ENCODE measurements around the gene MRM3. TPM values are rescaled to one million over a fixed set of nuclear protein-coding genes. Genes with fewer than 3 reads are reported as not detected.

MRM3 gene
- total and polyA plus RNA-seq, 2 of the 4 experiments (the other 2 are of a cell fraction) = 9.0 to 15.2 TPM

DNA sequence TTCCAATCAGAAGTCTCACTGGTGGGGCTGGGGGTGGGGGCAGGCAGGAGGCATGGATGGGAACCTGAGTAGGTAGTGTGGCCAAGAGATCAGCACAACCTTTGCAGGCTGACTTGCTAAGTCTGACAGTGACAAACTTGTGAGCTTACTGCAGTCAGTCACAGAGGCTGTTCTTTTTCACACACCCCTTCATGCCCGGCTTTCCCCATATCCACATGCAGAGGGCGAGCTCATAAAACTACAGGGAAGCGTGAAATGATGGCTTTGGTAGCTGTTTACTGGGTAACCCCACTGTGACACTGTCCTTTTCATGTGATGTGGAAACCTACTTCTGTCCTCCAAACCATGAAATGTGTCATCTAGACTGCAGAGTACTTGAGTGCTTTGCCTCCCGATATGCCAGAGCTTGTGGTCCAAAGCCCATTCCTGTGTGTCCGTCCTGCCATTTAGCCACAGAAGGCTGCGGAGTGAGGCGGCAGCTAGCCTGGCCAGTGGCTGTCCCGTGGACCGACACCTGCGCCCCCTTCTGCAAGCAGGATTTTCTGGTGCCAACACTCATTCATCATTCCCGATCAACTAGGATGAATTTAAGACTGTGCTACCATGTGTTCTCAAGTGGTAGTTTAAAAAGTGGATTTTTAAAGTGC, 39.9 kb upstream of the MRM3 start:
- no peaks in the 10 kb centered on the region for H3K27me3 ChIP-seq (ENCODE audit: control insufficient read depth, insufficient read depth, low read length)
- intact Hi-C loops (cut with micrococcal nuclease) = no loop called here

More for the DNA sequence above, 39.9 kb upstream of the MRM3 start:
- WGBS, 2 experiments (ENCODE audit: extremely low coverage in 2 of 2, insufficient read length in 1 of 2) = 73% methylated on average over 2 of the region's 11 CpGs; no CpG with 5 or more reads in 1 of the 2 experiments
- dilution Hi-C loops (cut with HindIII; ENCODE audit: low sequenced_read_pairs, unreplicated experiment) (no loop called here), in situ Hi-C loops (cut with MboI; ENCODE audit: low sequenced_read_pairs) (no loop called here)
- Histone ChIP-seq H4K5ac (ENCODE audit: low read depth, low read length) (no peak overlapping the region), H3K9ac (ENCODE audit: low read depth, low read length) (no peak overlapping the region), H3K14ac (replicated peaks; ENCODE audit: low read depth, low read length) (no peak overlapping the region), H3K9me3 (ENCODE audit: control insufficient read depth, insufficient read depth, low read length) (no peaks in the 10 kb centered on the region), H3K4me3 (ENCODE audit: insufficient read depth, low read depth, low read length) (no peak overlapping the region), H3K4ac (ENCODE audit: low read depth, low read length) (no peak overlapping the region), H2AK5ac (ENCODE audit: low read depth, low read length) (no peak overlapping the region), H2BK5ac (ENCODE audit: low read depth, low read length, poor library complexity, severe bottlenecking) (no peak overlapping the region), H2AFZ (replicated peaks; ENCODE audit: low read length, poor library complexity) (no peak overlapping the region), H3K36me3 (ENCODE audit: control insufficient read depth, insufficient read depth, low read length) (peaks cover 68% of the 10 kb centered on the region), H4K8ac (ENCODE audit: low read depth in 2 of 2, low read length in 2 of 2) (no peak overlapping the region), H2BK120ac (ENCODE audit: low read depth, low read length) (no peak overlapping the region), H2BK15ac (ENCODE audit: low read depth, low read length) (no peak overlapping the region), H3K79me1 (ENCODE audit: low read depth in 1 of 2, low read length in 2 of 2) (peaks cover 21 to 88% of the 10 kb centered on the region in 2 experiments), H3K4me2 (ENCODE audit: low read depth, low read length) (no peak overlapping the region), H3K4me1 (ENCODE audit: control insufficient read depth, insufficient read depth, low read length) (no peaks in the 10 kb centered on the region), H3K56ac (ENCODE audit: extremely low read depth, insufficient read depth, low read length) (no peak overlapping the region), H3K9me1 (ENCODE audit: insufficient read depth, low read length) (peaks cover 8% of the 10 kb centered on the region), H3K18ac (ENCODE audit: low read depth, low read length) (no peak overlapping the region), H3K27ac (ENCODE audit: insufficient read depth, low read length) (no peak overlapping the region), H4K20me1 (ENCODE audit: insufficient read depth, low read length) (peaks cover 37% of the 10 kb centered on the region), H3K23ac (ENCODE audit: low read depth, low read length) (no peak overlapping the region), H2BK20ac (ENCODE audit: low read depth, low read length) (no peak overlapping the region), H4K91ac (ENCODE audit: insufficient read depth, low read depth, low read length) (no peak overlapping the region), H2AK9ac (replicated peaks; ENCODE audit: low read depth, low read length, poor library complexity) (no peak overlapping the region)
- ATAC-seq (ENCODE audit: low read depth) (no peak), DNase-seq (no peak)
- POLR2A ChIA-PET (ENCODE audit: unreplicated experiment) = no interaction called here
- CTCF ChIA-PET = no interaction called here
- TF ChIP-seq BHLHE40 (IDR thresholded peaks at IDR 0.05; ENCODE audit: low read depth, low read length) (no peak), RCOR1 (IDR thresholded peaks at IDR 0.05; ENCODE audit: insufficient replicate concordance, low read length) (no peak), MAZ (IDR thresholded peaks at IDR 0.05; ENCODE audit: borderline replicate concordance, low read depth, low read length) (no peak), SMC3 (IDR thresholded peaks at IDR 0.05; ENCODE audit: low read depth, low read length) (no peak), CHD1 (IDR thresholded peaks at IDR 0.05; ENCODE audit: low read depth, low read length) (no peak), NFE2L2 (IDR thresholded peaks at IDR 0.05; ENCODE audit: low read depth, low read length) (no peak), FOS (IDR thresholded peaks at IDR 0.05; ENCODE audit: low read depth, low read length) (no peak), POLR2A (IDR thresholded peaks at IDR 0.05; ENCODE audit: low read depth, low read length) (no peak), CEBPB (IDR thresholded peaks at IDR 0.05; ENCODE audit: low read depth, low read length) (no peak), RAD21 (IDR thresholded peaks at IDR 0.05; ENCODE audit: low read length) (no peak), MXI1 (IDR thresholded peaks at IDR 0.05; ENCODE audit: borderline replicate concordance, low read depth, low read length) (no peak), RFX5 (IDR thresholded peaks at IDR 0.05; ENCODE audit: low read depth, low read length) (no peak), MAFK (IDR thresholded peaks at IDR 0.05; ENCODE audit: low read depth, low read length) (no peak)
- TF ChIP-seq, protein P1, sequence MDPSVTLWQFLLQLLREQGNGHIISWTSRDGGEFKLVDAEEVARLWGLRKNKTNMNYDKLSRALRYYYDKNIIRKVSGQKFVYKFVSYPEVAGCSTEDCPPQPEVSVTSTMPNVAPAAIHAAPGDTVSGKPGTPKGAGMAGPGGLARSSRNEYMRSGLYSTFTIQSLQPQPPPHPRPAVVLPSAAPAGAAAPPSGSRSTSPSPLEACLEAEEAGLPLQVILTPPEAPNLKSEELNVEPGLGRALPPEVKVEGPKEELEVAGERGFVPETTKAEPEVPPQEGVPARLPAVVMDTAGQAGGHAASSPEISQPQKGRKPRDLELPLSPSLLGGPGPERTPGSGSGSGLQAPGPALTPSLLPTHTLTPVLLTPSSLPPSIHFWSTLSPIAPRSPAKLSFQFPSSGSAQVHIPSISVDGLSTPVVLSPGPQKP (IDR thresholded peaks at IDR 0.05; ENCODE audit: borderline replicate concordance, low read depth, low read length) = no peak
- TF ChIP-seq, protein P2, sequence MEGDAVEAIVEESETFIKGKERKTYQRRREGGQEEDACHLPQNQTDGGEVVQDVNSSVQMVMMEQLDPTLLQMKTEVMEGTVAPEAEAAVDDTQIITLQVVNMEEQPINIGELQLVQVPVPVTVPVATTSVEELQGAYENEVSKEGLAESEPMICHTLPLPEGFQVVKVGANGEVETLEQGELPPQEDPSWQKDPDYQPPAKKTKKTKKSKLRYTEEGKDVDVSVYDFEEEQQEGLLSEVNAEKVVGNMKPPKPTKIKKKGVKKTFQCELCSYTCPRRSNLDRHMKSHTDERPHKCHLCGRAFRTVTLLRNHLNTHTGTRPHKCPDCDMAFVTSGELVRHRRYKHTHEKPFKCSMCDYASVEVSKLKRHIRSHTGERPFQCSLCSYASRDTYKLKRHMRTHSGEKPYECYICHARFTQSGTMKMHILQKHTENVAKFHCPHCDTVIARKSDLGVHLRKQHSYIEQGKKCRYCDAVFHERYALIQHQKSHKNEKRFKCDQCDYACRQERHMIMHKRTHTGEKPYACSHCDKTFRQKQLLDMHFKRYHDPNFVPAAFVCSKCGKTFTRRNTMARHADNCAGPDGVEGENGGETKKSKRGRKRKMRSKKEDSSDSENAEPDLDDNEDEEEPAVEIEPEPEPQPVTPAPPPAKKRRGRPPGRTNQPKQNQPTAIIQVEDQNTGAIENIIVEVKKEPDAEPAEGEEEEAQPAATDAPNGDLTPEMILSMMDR (conservative IDR thresholded peaks at IDR 0.05; ENCODE audit: low read depth, low read length) = no peak
- no TSS peak for BruUV-seq (replicated peaks)

All from IMR-90 (cell line).